ENCODE data around the gene HIF1A. TPM values are rescaled to one million over a fixed set of nuclear protein-coding genes. Genes with fewer than 3 reads are reported as not detected.

The HIF1A gene
- total and polyA plus RNA-seq, 2 donors (not counting 1 experiment from before 2014, with no cell fraction given): 44.2 to 261 TPM

- H3K4me3 Mint-ChIP-seq: peak overlapping the region; percentile 97
- Histone ChIP-seq H3K79me2 (ENCODE audit: control insufficient read depth, insufficient read depth, low read length) (peaks cover 81% of the 10 kb centered on the region), H3K9ac (ENCODE audit: low read length) (peak overlapping the region; percentile 94), H3K27ac (ENCODE audit: low read length in 2 of 2) (peak overlapping the region in 1 of 2 donors; percentile 94), H3K4me3 (ENCODE audit: control extremely low read depth in 1 of 5, extremely low read depth in 1 of 5, insufficient read depth in 1 of 5, low read depth in 2 of 5, low read length in 4 of 5) (peak overlapping the region; percentile 30 to 98 (median 94)), H3K36me3 (replicated peaks in 1 of 2; ENCODE audit: control extremely low read depth in 1 of 2, control insufficient read depth in 1 of 2, extremely low read depth in 1 of 2, insufficient read depth in 2 of 2, low read length in 1 of 2) (no peaks in the 10 kb centered on the region), H2AFZ (ENCODE audit: insufficient read depth, low read depth, low read length, poor library complexity, severe bottlenecking) (no peak overlapping the region), H3K27me3 (replicated peaks in 1 of 4; ENCODE audit: control extremely low read depth in 1 of 4, control insufficient read depth in 3 of 4, insufficient read depth in 4 of 4, low read length in 3 of 4) (no peaks in the 10 kb centered on the region), H3K4me2 (replicated peaks; ENCODE audit: low read depth, low read length, poor library complexity, severe bottlenecking) (peak overlapping the region; percentile 79), H4K20me1 (ENCODE audit: control insufficient read depth, insufficient read depth, low read length, poor library complexity, severe bottlenecking) (peaks cover 59% of the 10 kb centered on the region), H3K9me3 (ENCODE audit: control extremely low read depth in 1 of 3, control insufficient read depth in 2 of 3, insufficient read depth in 1 of 3, low read length in 2 of 3) (no peaks in the 10 kb centered on the region), H3K4me1 (ENCODE audit: control insufficient read depth in 2 of 2, insufficient read depth in 2 of 2, low read length in 2 of 2) (peaks cover 38 to 62% of the 10 kb centered on the region in 2 donors)
- no peaks in the 10 kb centered on the region for H3K27me3 Mint-ChIP-seq
- ATAC-seq (ENCODE audit: low read depth) (no peak), DNase-seq (peak; percentile 4)
- POLR2A ChIA-PET: interaction anchor here (0.5 to 2.2 kb wide), 5 partner anchors 12 to 57 kb away, joined by 3 to 5 read pairs (median 3); no protein-coding TSS in a partner anchor
- peak overlapping the region; percentile 77 for H3K27ac Mint-ChIP-seq
- WGBS (ENCODE audit: insufficient coverage): no CpG with 5 or more reads among the region's 2 CpGs
- intact Hi-C loops (cut with micrococcal nuclease): loop anchor here (2.0 to 5.0 kb wide), 4 partner anchors 14 to 1606 kb away; partner anchors contain the start of gene PCNX4
- TF ChIP-seq CTCF (IDR thresholded peaks at IDR 0.05): no peak
- no peak for TF ChIP-seq EZH2 (IDR thresholded peaks at IDR 0.05; ENCODE audit: borderline replicate concordance, insufficient read depth, low read depth, low read length, poor library complexity, severe bottlenecking)
- H3K9me3 Mint-ChIP-seq (ENCODE audit: insufficient read depth): no peaks in the 10 kb centered on the region
- H3K4me1 Mint-ChIP-seq: peaks cover 60% of the 10 kb centered on the region
- CTCF ChIA-PET: interaction anchor here (0.7 to 3.5 kb wide), 15 partner anchors 8 to 238 kb away, joined by 3 to 12 read pairs (median 3); no protein-coding TSS in a partner anchor
These were observed 3.1 kb downstream of the HIF1A start for GRCh38 chr14:61698206-61698980.

Measured in B cell (primary cell).